BLaER1 treated with 17β-estradiol and CSF1 and Interleukin-3, amounts not matched to agents 10 nM and 100 nM (cell line): ENCODE results near the gene ZFAND5.
A peak's percentile ranks its signal among the peaks of the same experiment; 100 is the strongest.

ENCODE experiments used
- H3K27ac ChIP-seq, 11 experiments: shearing (Covaris generic); formaldehyde crosslinking; 2 replicates each; pipeline ENCODE4 v1.8.1; 2022
- H3K27me3 ChIP-seq, 11 experiments: shearing (Covaris generic); formaldehyde crosslinking; 2 replicates each; pipeline ENCODE4 v1.8.1; 2022
- H3K36me3 ChIP-seq, 11 experiments: shearing (Covaris generic); formaldehyde crosslinking; 2 replicates each; pipeline ENCODE4 v1.8.1; 2022
- H3K4me1 ChIP-seq, 10 experiments: shearing (Covaris generic); formaldehyde crosslinking; 2 replicates each; pipeline ENCODE4 v1.8.1; 2022
- H3K4me2 ChIP-seq, 11 experiments: shearing (Covaris generic); formaldehyde crosslinking; 2 replicates each; pipeline ENCODE4 v1.8.1; 2022
- H3K4me3 ChIP-seq, 10 experiments: shearing (Covaris generic); formaldehyde crosslinking; 2 replicates each; pipeline ENCODE4 v1.8.1; 2022
- H3K9ac ChIP-seq, 11 experiments: shearing (Covaris generic); formaldehyde crosslinking; 2 replicates each; pipeline ENCODE4 v1.8.1; 2022
- H3K9me3 ChIP-seq, 11 experiments: shearing (Covaris generic); formaldehyde crosslinking; replicated peaks in 1 of 11; 2 replicates each; pipeline ENCODE4 v1.8.1; 2022
- H4K20me1 ChIP-seq, 11 experiments: shearing (Covaris generic); formaldehyde crosslinking; 2 replicates each; pipeline ENCODE4 v1.8.1; 2022
- Cebpa-rat ChIP-seq, 11 experiments: shearing (Covaris generic); IDR thresholded peaks; 2 replicates each; pipeline ENCODE4 v1.8.1; 2022

The ZFAND5 gene

GRCh38 chr9:72354704-72355103 is 10.3 kb downstream of the ZFAND5 start:
- Histone ChIP-seq H3K4me3 (no peak overlapping the region), H3K27me3 (no peaks in the 10 kb centered on the region), H4K20me1 (peaks cover 72 to 99% (median 91%) of the 10 kb centered on the region in 11 experiments), H3K9me3 (no peaks in the 10 kb centered on the region), H3K9ac (no peak overlapping the region), H3K36me3 (peaks cover 81 to 84% (median 83%) of the 10 kb centered on the region in 11 experiments), H3K27ac (no peak overlapping the region), H3K4me1 (peaks cover 6 to 64% (median 33%) of the 10 kb centered on the region in 10 experiments; a peak in 17 of 20 replicates), H3K4me2 (peak overlapping the region in 3 of 11 experiments; percentile 14 to 86 (median 71); a peak in 4 of 22 replicates)
- TF ChIP-seq Cebpa-rat (IDR thresholded peaks at IDR 0.05), result no peak

GRCh38 chr9:72353455-72354116 is 11.4 kb downstream of the ZFAND5 start:
- Histone ChIP-seq H3K9me3 (no peaks in the 10 kb centered on the region), H3K36me3 (peaks cover 70 to 73% (median 72%) of the 10 kb centered on the region in 11 experiments), H4K20me1 (peaks cover 61 to 92% (median 80%) of the 10 kb centered on the region in 11 experiments), H3K4me3 (no peak overlapping the region), H3K9ac (no peak overlapping the region), H3K27me3 (no peaks in the 10 kb centered on the region), H3K27ac (no peak overlapping the region), H3K4me2 (no peak overlapping the region), H3K4me1 (peaks cover 0 to 53% (median 25%) of the 10 kb centered on the region in 10 experiments; a peak in 15 of 20 replicates)
- TF ChIP-seq Cebpa-rat (IDR thresholded peaks at IDR 0.05), result no peak

- Histone ChIP-seq H3K9me3 (no peaks in the 10 kb centered on the region), H3K4me1 (peaks cover 0 to 47% (median 19%) of the 10 kb centered on the region in 10 experiments; a peak in 13 of 20 replicates), H3K27ac (peak overlapping the region in 1 of 11 experiments; percentile 4; a peak in 2 of 22 replicates), H3K27me3 (no peaks in the 10 kb centered on the region), H3K4me2 (no peak overlapping the region), H3K4me3 (no peak overlapping the region), H3K9ac (no peak overlapping the region), H4K20me1 (peaks cover 54 to 86% (median 73%) of the 10 kb centered on the region in 11 experiments), H3K36me3 (peaks cover 63 to 67% (median 65%) of the 10 kb centered on the region in 11 experiments)
- TF ChIP-seq Cebpa-rat (IDR thresholded peaks at IDR 0.05), result no peak
Observed at GRCh38 chr9:72352911-72353388, 12.1 kb downstream of the ZFAND5 start.

- Histone ChIP-seq H4K20me1 (peaks cover 43 to 74% (median 62%) of the 10 kb centered on the region in 11 experiments), H3K4me2 (no peak overlapping the region), H3K9ac (no peak overlapping the region), H3K4me3 (no peak overlapping the region), H3K27me3 (no peaks in the 10 kb centered on the region), H3K36me3 (peaks cover 52 to 55% (median 54%) of the 10 kb centered on the region in 11 experiments), H3K4me1 (peaks cover 0 to 35% (median 8%) of the 10 kb centered on the region in 10 experiments; a peak in 11 of 20 replicates), H3K9me3 (no peaks in the 10 kb centered on the region), H3K27ac (no peak overlapping the region)
- TF ChIP-seq Cebpa-rat (IDR thresholded peaks at IDR 0.05), result no peak
Observed at GRCh38 chr9:72351538-72352453, 13.2 kb downstream of the ZFAND5 start.

- H3K4me3 ChIP-seq, result no peak overlapping the region
- H3K27me3 ChIP-seq, result no peaks in the 10 kb centered on the region
- H3K9ac ChIP-seq, result no peak overlapping the region
- no peak overlapping the region for H3K4me2 ChIP-seq
- H3K27ac ChIP-seq, result no peak overlapping the region
- peaks cover 33 to 36% (median 35%) of the 10 kb centered on the region in 11 experiments for H3K36me3 ChIP-seq
- H3K9me3 ChIP-seq, result no peaks in the 10 kb centered on the region
- peaks cover 0 to 17% (median 0%) of the 10 kb centered on the region in 10 experiments; a peak in 7 of 20 replicates for H3K4me1 ChIP-seq
- no peak for TF ChIP-seq Cebpa-rat (IDR thresholded peaks at IDR 0.05)
- H4K20me1 ChIP-seq, result peaks cover 24 to 55% (median 43%) of the 10 kb centered on the region in 11 experiments; a peak in 21 of 22 replicates
Observed at GRCh38 chr9:72349911-72350310, 15.1 kb downstream of the ZFAND5 start.

GRCh38 chr9:72349240-72349639 is 15.8 kb downstream of the ZFAND5 start:
- peaks cover 0 to 11% (median 0%) of the 10 kb centered on the region in 10 experiments; a peak in 2 of 20 replicates for H3K4me1 ChIP-seq
- no peak for TF ChIP-seq Cebpa-rat (IDR thresholded peaks at IDR 0.05)

GRCh38 chr9:72346333-72346732 is 18.7 kb downstream of the ZFAND5 start:
- no peak overlapping the region for H3K9ac ChIP-seq
- no peak overlapping the region for H3K4me3 ChIP-seq
- no peaks in the 10 kb centered on the region for H3K27me3 ChIP-seq
- peaks cover 0 to 17% (median 0%) of the 10 kb centered on the region in 10 experiments; a peak in 6 of 20 replicates for H3K4me1 ChIP-seq
- no peak for TF ChIP-seq Cebpa-rat (IDR thresholded peaks at IDR 0.05)
- peaks cover 0 to 5% (median 0%) of the 10 kb centered on the region in 11 experiments; a peak in 2 of 22 replicates for H3K36me3 ChIP-seq
- no peak overlapping the region for H3K4me2 ChIP-seq
- peaks cover 0 to 20% (median 10%) of the 10 kb centered on the region in 11 experiments; a peak in 8 of 22 replicates for H4K20me1 ChIP-seq
- 0 out of 22 replicates have a peak, but pooled peaks cover 0 to 3% (median 0%) of the 10 kb centered on the region in 11 experiments for H3K9me3 ChIP-seq
- H3K27ac ChIP-seq, result no peak overlapping the region

More at GRCh38 chr9:72349240-72349639, 15.8 kb downstream of the ZFAND5 start:
- H3K9me3 ChIP-seq, result no peaks in the 10 kb centered on the region
- H3K9ac ChIP-seq, result no peak overlapping the region
- H3K27me3 ChIP-seq, result no peaks in the 10 kb centered on the region
- H4K20me1 ChIP-seq, result peaks cover 17 to 49% (median 36%) of the 10 kb centered on the region in 11 experiments; a peak in 20 of 22 replicates
- no peak overlapping the region for H3K4me2 ChIP-seq
- H3K36me3 ChIP-seq, result peaks cover 26 to 30% (median 28%) of the 10 kb centered on the region in 11 experiments
- no peak overlapping the region for H3K27ac ChIP-seq
- no peak overlapping the region for H3K4me3 ChIP-seq

- no peak overlapping the region for H3K4me3 ChIP-seq
- no peak overlapping the region for H3K9ac ChIP-seq
- H3K36me3 ChIP-seq, result no peaks in the 10 kb centered on the region
- peak overlapping the region in 10 of 11 experiments; percentile 1 to 70 (median 52); a peak in 18 of 22 replicates for H3K4me2 ChIP-seq
- 0 out of 22 replicates have a peak overlapping the region, but pooled peaks of 1 of the 11 experiments have one; percentile 34 for H3K27ac ChIP-seq
- H4K20me1 ChIP-seq, result no peaks in the 10 kb centered on the region
- H3K9me3 ChIP-seq, result 0 out of 22 replicates have a peak, but pooled peaks cover 0 to 4% (median 0%) of the 10 kb centered on the region in 11 experiments
- no peaks in the 10 kb centered on the region for H3K27me3 ChIP-seq
- peaks cover 8 to 28% (median 17%) of the 10 kb centered on the region in 10 experiments for H3K4me1 ChIP-seq
- TF ChIP-seq Cebpa-rat (IDR thresholded peaks at IDR 0.05), result no peak
Observed at GRCh38 chr9:72338631-72339030, 26.4 kb downstream of the ZFAND5 start.
